ENCODE measurements around the gene SSRP1.

- TF ChIP-seq CTCF (IDR thresholded peaks at IDR 0.05) (no peak), ZFX (IDR thresholded peaks at IDR 0.05; ENCODE audit: borderline replicate concordance) (no peak)
Observed at GRCh38 chr11:57368845-57369232, 33.1 kb upstream of the SSRP1 start.

All from 22Rv1 (cell line).